Epidermal melanocyte (primary cell): ENCODE data around the gene MYCBP2.
A peak's percentile ranks its signal among the peaks of the same experiment; 100 is the strongest.
"Not testable (repeated sequence)": the region's sequence is repeated elsewhere in the genome, so short reads cannot be mapped to it uniquely, and the experiment has no call there.

ENCODE experiments used
- DNase-seq: peaks from one replicate; pipeline ENCODE4 v3.0.0; 2011; ENCODE audit warnings: low spot score; ENCODE audit not compliant: insufficient read length

The MYCBP2 gene

GRCh38 chr13:77031656-77032243 lies 295.1 kb downstream of the MYCBP2 start:
- DNase-seq, result no peak

- no peak for DNase-seq
These were observed 297.5 kb downstream of the MYCBP2 start for GRCh38 chr13:77029436-77029835.

GRCh38 chr13:77028202-77028601 lies 298.7 kb downstream of the MYCBP2 start:
- no peak for DNase-seq

GRCh38 chr13:77026861-77027621 lies 299.9 kb downstream of the MYCBP2 start, which contains the start of gene FBXL3:
FBXL3 (minus strand) TSS chr13:77027159; CDS start chr13:77021860, 5,299 bp downstream.
- DNase-seq, result peak; percentile 65

GRCh38 chr13:77026255-77026860 lies 300.5 kb downstream of the MYCBP2 start:
- no peak for DNase-seq

GRCh38 chr13:77022341-77022740 lies 304.6 kb downstream of the MYCBP2 start:
- no peak for DNase-seq

- no peak for DNase-seq
These were observed 307.1 kb downstream of the MYCBP2 start for GRCh38 chr13:77019756-77020155.

GRCh38 chr13:77016888-77017623 lies 309.8 kb downstream of the MYCBP2 start:
- no peak for DNase-seq

GRCh38 chr13:77016251-77016812 lies 310.6 kb downstream of the MYCBP2 start:
- DNase-seq, result no peak

GRCh38 chr13:77014906-77015685 lies 311.8 kb downstream of the MYCBP2 start:
- DNase-seq, result no peak

- no peak for DNase-seq
These were observed 312.9 kb downstream of the MYCBP2 start for GRCh38 chr13:77013853-77014542.

- DNase-seq, result not testable (repeated sequence)
These were observed 317.2 kb downstream of the MYCBP2 start for GRCh38 chr13:77009719-77010118.

- DNase-seq, result no peak
These were observed 317.9 kb downstream of the MYCBP2 start for GRCh38 chr13:77009011-77009410.

GRCh38 chr13:77008337-77008736 lies 318.6 kb downstream of the MYCBP2 start:
- DNase-seq, result not testable (repeated sequence)

- no peak for DNase-seq
These were observed 324.2 kb downstream of the MYCBP2 start for GRCh38 chr13:77002590-77003190.

- DNase-seq, result no peak
These were observed 324.8 kb downstream of the MYCBP2 start for GRCh38 chr13:77001963-77002587.

GRCh38 chr13:77001540-77001939 lies 325.4 kb downstream of the MYCBP2 start:
- no peak for DNase-seq

- DNase-seq, result no peak
These were observed 326.4 kb downstream of the MYCBP2 start for GRCh38 chr13:77000475-77000874.
